Activated CD8-positive, alpha-beta memory T cell treated with anti-CD3 and anti-CD28 coated beads, Interleukin-2, amount 50 U/mL, for 24 hours (primary cell): Measurements from ENCODE around the gene CXXC5.

ENCODE experiments used
- DNase-seq: peaks from one replicate; pipeline ENCODE4 v3.0.0-alpha.2; 2020; ENCODE audit errors: extremely low read depth

The CXXC5 gene

GRCh38 chr5:139666551-139666950 lies 18.4 kb downstream of the CXXC5 start:
- no peak for DNase-seq

- DNase-seq: no peak
These were observed 19.0 kb downstream of the CXXC5 start for GRCh38 chr5:139667001-139667729.

GRCh38 chr5:139667730-139668063 lies 19.5 kb downstream of the CXXC5 start:
- no peak for DNase-seq

GRCh38 chr5:139668064-139668880 lies 20.1 kb downstream of the CXXC5 start:
- no peak for DNase-seq

- DNase-seq: no peak
These were observed 20.9 kb downstream of the CXXC5 start for GRCh38 chr5:139668924-139669661.

GRCh38 chr5:139669662-139670368 lies 21.7 kb downstream of the CXXC5 start:
- no peak for DNase-seq

GRCh38 chr5:139670369-139671095 lies 22.4 kb downstream of the CXXC5 start:
- DNase-seq: no peak

- no peak for DNase-seq
These were observed 23.1 kb downstream of the CXXC5 start for GRCh38 chr5:139671096-139671841.

- DNase-seq: no peak
These were observed 27.1 kb downstream of the CXXC5 start for GRCh38 chr5:139675213-139675612.

- no peak for DNase-seq
These were observed 27.7 kb downstream of the CXXC5 start for GRCh38 chr5:139675825-139676224.

GRCh38 chr5:139676406-139676805 lies 28.3 kb downstream of the CXXC5 start:
- no peak for DNase-seq

GRCh38 chr5:139676951-139677735 lies 29.0 kb downstream of the CXXC5 start:
- DNase-seq: no peak

GRCh38 chr5:139677736-139678613 lies 29.8 kb downstream of the CXXC5 start:
- no peak for DNase-seq

- DNase-seq: no peak
These were observed 30.9 kb downstream of the CXXC5 start for GRCh38 chr5:139678751-139679750.

- DNase-seq: no peak
These were observed 32.4 kb downstream of the CXXC5 start for GRCh38 chr5:139680368-139681111.

GRCh38 chr5:139681112-139681458 lies 32.9 kb downstream of the CXXC5 start:
- DNase-seq: no peak

- no peak for DNase-seq
These were observed 33.3 kb downstream of the CXXC5 start for GRCh38 chr5:139681466-139681865.
